Endodermal cell (in vitro differentiated cells): ENCODE results near the gene BRD2. TPM values are rescaled to one million over a fixed set of nuclear protein-coding genes. Genes with fewer than 3 reads are reported as not detected.

Experiments used
- DNase-seq: peaks from one replicate; pipeline ENCODE4 v3.0.0-alpha.2; 2017
- H3K27ac ChIP-seq: 2 replicates; pipeline ENCODE4 v1.5.1; 2013; ENCODE audit warnings: mild to moderate bottlenecking, low read depth, low read length, moderate library complexity
- H3K27me3 ChIP-seq: 2 replicates; pipeline ENCODE4 v1.6.1; 2013; ENCODE audit warnings: mild to moderate bottlenecking, low read length, moderate library complexity; ENCODE audit not compliant: insufficient read depth, control insufficient read depth, poor library complexity, severe bottlenecking
- H3K36me3 ChIP-seq: 2 replicates; pipeline ENCODE4 v1.7.0; 2013; ENCODE audit warnings: mild to moderate bottlenecking, low read length, moderate library complexity; ENCODE audit not compliant: control insufficient read depth, insufficient read depth
- H3K4me1 ChIP-seq: one replicate; pipeline ENCODE4 v1.7.0; 2013; ENCODE audit warnings: low read length; ENCODE audit not compliant: control insufficient read depth, insufficient read depth
- H3K4me3 ChIP-seq: 2 replicates; pipeline ENCODE4 v1.5.1; 2013; ENCODE audit warnings: mild to moderate bottlenecking, low read length, moderate library complexity
- H3K9ac ChIP-seq: 2 replicates; pipeline ENCODE4 v1.6.1; 2013; ENCODE audit warnings: mild to moderate bottlenecking, low read length, moderate library complexity; ENCODE audit not compliant: poor library complexity, severe bottlenecking; ENCODE audit errors: extremely low read depth
- H3K9me3 ChIP-seq: 2 replicates; pipeline ENCODE4 v1.6.1; 2013; ENCODE audit warnings: mild to moderate bottlenecking, low read length, moderate library complexity; ENCODE audit not compliant: control insufficient read depth
- H3K27ac Mint-ChIP-seq: 2 replicates; pipeline ENCODE4 v1.8.0; 2020; ENCODE audit warnings: mixed read lengths
- H3K27me3 Mint-ChIP-seq: 2 replicates; pipeline ENCODE4 v1.8.0; 2021; ENCODE audit warnings: mild to moderate bottlenecking, mixed read lengths; ENCODE audit not compliant: insufficient read depth
- H3K36me3 Mint-ChIP-seq: 2 replicates; pipeline ENCODE4 v1.8.0; 2020; ENCODE audit warnings: low read depth, mixed read lengths
- H3K4me1 Mint-ChIP-seq: 2 replicates; pipeline ENCODE4 v1.8.0; 2020; ENCODE audit warnings: mixed read lengths
- H3K4me3 Mint-ChIP-seq: 2 replicates; pipeline ENCODE4 v1.8.0; 2020; ENCODE audit warnings: mild to moderate bottlenecking, moderate library complexity, mixed read lengths
- H3K9me3 Mint-ChIP-seq: 2 replicates; pipeline ENCODE4 v1.8.0; 2020; ENCODE audit warnings: mild to moderate bottlenecking, mixed read lengths
- CTCF ChIP-seq: fragments of 200-600 bp; sonication (generic); conservative IDR thresholded peaks from 2 replicates; pipeline ENCODE4 v1.5.0; 2021; ENCODE audit warnings: antibody characterized with exemption, mild to moderate bottlenecking
- WGBS, 2 experiments: methylation state at CpG; one replicate each; pipeline versions ENCODE4 v1.1.5 to v1.1.7; 2013; ENCODE audit warnings: missing lambda C conversion rate in 2 of 2, mixed read lengths in 1 of 2; ENCODE audit not compliant: insufficient coverage in 1 of 2, insufficient read length in 1 of 2; 5-methylcytosine and 5-hydroxymethylcytosine counted together
- total RNA-seq, 2 donors: library from RNA; stranded (reverse); fragmentation: NEBNext Ultra II Directional in 1 of 2; extraction: Animal tissue kit (Norgen Biotek cat#: 25700) in 1 of 2; gene quantifications; 2 replicates in 1 of 2; 3 replicates in 1 of 2; pipeline ENCODE4 v1.2.1, GENCODE V29; 2021

The BRD2 gene
- total RNA-seq, 2 donors from 2014 or later, result 209 to 233 TPM

GRCh38 chr6:32943864-32944649 lies 24.3 kb upstream of the BRD2 start:
- WGBS, 2 experiments, result 92 to 100% methylated on average over 1 to 4 of the region's 4 CpGs
- H3K4me1 Mint-ChIP-seq, result no peaks in the 10 kb centered on the region
- no peak overlapping the region for H3K4me3 ChIP-seq
- DNase-seq, result no peak
- no peaks in the 10 kb centered on the region for H3K9me3 Mint-ChIP-seq
- H3K9me3 ChIP-seq, result no peaks in the 10 kb centered on the region
- no peak overlapping the region for H3K9ac ChIP-seq
- no peaks in the 10 kb centered on the region for H3K27me3 ChIP-seq
- H3K27ac ChIP-seq, result no peak overlapping the region
- TF ChIP-seq CTCF, result no peak
- no peaks in the 10 kb centered on the region for H3K36me3 Mint-ChIP-seq
- H3K27ac Mint-ChIP-seq, result no peak overlapping the region
- H3K27me3 Mint-ChIP-seq, result no peaks in the 10 kb centered on the region
- H3K4me1 ChIP-seq, result no peaks in the 10 kb centered on the region
- no peaks in the 10 kb centered on the region for H3K36me3 ChIP-seq
- H3K4me3 Mint-ChIP-seq, result no peak overlapping the region

- H3K27ac ChIP-seq, result no peak overlapping the region
- no peaks in the 10 kb centered on the region for H3K36me3 Mint-ChIP-seq
- H3K4me1 Mint-ChIP-seq, result no peaks in the 10 kb centered on the region
- TF ChIP-seq CTCF, result no peak
- no peaks in the 10 kb centered on the region for H3K9me3 ChIP-seq
- H3K27ac Mint-ChIP-seq, result no peak overlapping the region
- no peak overlapping the region for H3K4me3 Mint-ChIP-seq
- H3K9me3 Mint-ChIP-seq, result no peaks in the 10 kb centered on the region
- H3K27me3 ChIP-seq, result no peaks in the 10 kb centered on the region
- H3K4me3 ChIP-seq, result no peak overlapping the region
- DNase-seq, result no peak
- no peaks in the 10 kb centered on the region for H3K27me3 Mint-ChIP-seq
- WGBS, 2 experiments, result 85 to 87% methylated on average over 9 of the region's 9 CpGs
- H3K9ac ChIP-seq, result no peak overlapping the region
- no peaks in the 10 kb centered on the region for H3K36me3 ChIP-seq
- no peaks in the 10 kb centered on the region for H3K4me1 ChIP-seq
Observed at GRCh38 chr6:32945108-32945760, 23.2 kb upstream of the BRD2 start.

- H3K27me3 ChIP-seq, result no peaks in the 10 kb centered on the region
- no peaks in the 10 kb centered on the region for H3K4me1 Mint-ChIP-seq
- H3K9me3 ChIP-seq, result no peaks in the 10 kb centered on the region
- no peak for TF ChIP-seq CTCF
- H3K9ac ChIP-seq, result no peak overlapping the region
- DNase-seq, result no peak
- no peak overlapping the region for H3K4me3 Mint-ChIP-seq
- no peaks in the 10 kb centered on the region for H3K4me1 ChIP-seq
- H3K27ac ChIP-seq, result no peak overlapping the region
- no peaks in the 10 kb centered on the region for H3K36me3 ChIP-seq
- no peaks in the 10 kb centered on the region for H3K36me3 Mint-ChIP-seq
- no peaks in the 10 kb centered on the region for H3K9me3 Mint-ChIP-seq
- H3K27ac Mint-ChIP-seq, result no peak overlapping the region
- no peaks in the 10 kb centered on the region for H3K27me3 Mint-ChIP-seq
- no peak overlapping the region for H3K4me3 ChIP-seq
Observed at GRCh38 chr6:32945953-32946352, 22.4 kb upstream of the BRD2 start.
